Astrocyte (in vitro differentiated cells and primary cell): Measurements from ENCODE around the gene IFITM10.

Source experiments
- EZH2 ChIP-seq: IDR thresholded peaks from 2 replicates; pipeline ENCODE4 v1.6.1; 2012; ENCODE audit warnings: mild to moderate bottlenecking, low read length, inconsistent platforms; ENCODE audit not compliant: insufficient read depth
- TF ChIP-seq, protein P1 (sequence below): IDR thresholded peaks from 2 replicates; pipeline ENCODE4 v1.5.1; 2011; ENCODE audit warnings: low read depth, mild to moderate bottlenecking, inconsistent platforms, low read length, moderate library complexity; ENCODE audit not compliant: insufficient read depth

DNA sequence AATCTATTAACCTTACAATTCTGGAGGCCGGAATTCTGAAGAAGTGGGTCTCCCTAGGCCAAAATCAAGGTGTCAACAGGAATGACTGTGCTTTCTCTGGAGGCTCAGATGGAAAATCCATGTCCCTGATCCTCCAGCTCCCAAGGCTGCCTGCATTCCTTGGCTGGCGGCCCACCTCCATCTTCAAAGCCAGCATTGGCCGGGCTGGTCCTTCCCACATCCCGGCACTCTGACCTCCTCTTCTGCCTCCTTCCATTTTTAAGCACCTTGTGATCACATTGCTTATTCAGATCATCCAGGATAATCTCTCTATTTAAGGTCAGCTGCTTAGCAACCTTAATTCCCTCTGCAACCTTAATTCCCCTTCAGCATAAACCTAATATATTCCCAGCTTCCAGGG is 36.1 kb upstream of the IFITM10 start:
- TF ChIP-seq, protein P1, sequence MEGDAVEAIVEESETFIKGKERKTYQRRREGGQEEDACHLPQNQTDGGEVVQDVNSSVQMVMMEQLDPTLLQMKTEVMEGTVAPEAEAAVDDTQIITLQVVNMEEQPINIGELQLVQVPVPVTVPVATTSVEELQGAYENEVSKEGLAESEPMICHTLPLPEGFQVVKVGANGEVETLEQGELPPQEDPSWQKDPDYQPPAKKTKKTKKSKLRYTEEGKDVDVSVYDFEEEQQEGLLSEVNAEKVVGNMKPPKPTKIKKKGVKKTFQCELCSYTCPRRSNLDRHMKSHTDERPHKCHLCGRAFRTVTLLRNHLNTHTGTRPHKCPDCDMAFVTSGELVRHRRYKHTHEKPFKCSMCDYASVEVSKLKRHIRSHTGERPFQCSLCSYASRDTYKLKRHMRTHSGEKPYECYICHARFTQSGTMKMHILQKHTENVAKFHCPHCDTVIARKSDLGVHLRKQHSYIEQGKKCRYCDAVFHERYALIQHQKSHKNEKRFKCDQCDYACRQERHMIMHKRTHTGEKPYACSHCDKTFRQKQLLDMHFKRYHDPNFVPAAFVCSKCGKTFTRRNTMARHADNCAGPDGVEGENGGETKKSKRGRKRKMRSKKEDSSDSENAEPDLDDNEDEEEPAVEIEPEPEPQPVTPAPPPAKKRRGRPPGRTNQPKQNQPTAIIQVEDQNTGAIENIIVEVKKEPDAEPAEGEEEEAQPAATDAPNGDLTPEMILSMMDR, result no peak
- TF ChIP-seq EZH2, result no peak
